H9 (cell line): ENCODE data around the gene MRPL20. TPM values are rescaled to one million over a fixed set of nuclear protein-coding genes. Genes with fewer than 3 reads are reported as not detected.
A peak's percentile ranks its signal among the peaks of the same experiment; 100 is the strongest.

Experiments used
- DNase-seq: peaks from one replicate; pipeline ENCODE4 v3.0.0-alpha.2; 2017
- H2AFZ ChIP-seq: one replicate; pipeline ENCODE4 v1.6.1; 2013; ENCODE audit warnings: mild to moderate bottlenecking, low read length, control low read depth, moderate library complexity
- H2AK5ac ChIP-seq: 2 replicates; pipeline ENCODE4 v1.6.1; 2013; ENCODE audit warnings: low read length, control low read depth, mixed read lengths; ENCODE audit not compliant: insufficient read length
- H2BK120ac ChIP-seq: one replicate; pipeline ENCODE4 v1.6.1; 2013; ENCODE audit warnings: low read depth, mild to moderate bottlenecking, low read length, control low read depth, inconsistent platforms; ENCODE audit not compliant: poor library complexity, severe bottlenecking
- H2BK12ac ChIP-seq: 2 replicates; pipeline ENCODE4 v1.6.1; 2013; ENCODE audit warnings: low read length, control low read depth, mixed read lengths, low read depth; ENCODE audit not compliant: insufficient read length
- H2BK15ac ChIP-seq: 2 replicates; pipeline ENCODE4 v1.6.1; 2013; ENCODE audit warnings: low read depth, low read length, control low read depth
- H2BK20ac ChIP-seq: one replicate; pipeline ENCODE4 v1.6.1; 2013; ENCODE audit warnings: low read depth, mild to moderate bottlenecking, low read length, control low read depth, inconsistent platforms; ENCODE audit not compliant: poor library complexity, severe bottlenecking
- H2BK5ac ChIP-seq: 2 replicates; pipeline ENCODE4 v1.6.1; 2013; ENCODE audit warnings: low read length, control low read depth, mixed read lengths; ENCODE audit not compliant: insufficient read length
- H3K14ac ChIP-seq: 2 replicates; pipeline ENCODE4 v1.6.1; 2013; ENCODE audit warnings: low read length, control low read depth; ENCODE audit not compliant: insufficient read depth
- H3K18ac ChIP-seq: 2 replicates; pipeline ENCODE4 v1.6.1; 2013; ENCODE audit warnings: low read depth, mild to moderate bottlenecking, mixed read lengths, low read length, control low read depth; ENCODE audit not compliant: insufficient read length
- H3K23ac ChIP-seq: 2 replicates; pipeline ENCODE4 v1.6.1; 2013; ENCODE audit warnings: low read length, control low read depth, mixed read lengths, low read depth; ENCODE audit not compliant: insufficient read length
- H3K23me2 ChIP-seq: 2 replicates; pipeline ENCODE4 v1.6.1; 2013; ENCODE audit warnings: low read depth, mild to moderate bottlenecking, mixed read lengths, low read length, control low read depth; ENCODE audit not compliant: insufficient read length, poor library complexity, severe bottlenecking
- H3K27ac ChIP-seq: 2 replicates; pipeline ENCODE4 v1.5.1; 2013; ENCODE audit warnings: low read length, control low read depth, mixed read lengths, low read depth; ENCODE audit not compliant: insufficient read length
- H3K27me3 ChIP-seq: 2 replicates; pipeline ENCODE4 v1.6.1; 2013; ENCODE audit warnings: low read length, control low read depth, inconsistent platforms; ENCODE audit not compliant: insufficient read depth
- H3K4ac ChIP-seq: 2 replicates; pipeline ENCODE4 v1.6.1; 2013; ENCODE audit warnings: low read depth, mild to moderate bottlenecking, control low read depth, inconsistent platforms, low read length, moderate library complexity
- H3K4me1 ChIP-seq: 2 replicates; pipeline ENCODE4 v1.6.1; 2013; ENCODE audit warnings: low read length, control low read depth, inconsistent platforms; ENCODE audit not compliant: insufficient read depth
- H3K4me2 ChIP-seq: 2 replicates; pipeline ENCODE4 v1.6.1; 2013; ENCODE audit warnings: low read length, control low read depth, mixed read lengths; ENCODE audit not compliant: insufficient read length, insufficient read depth
- H3K56ac ChIP-seq: 2 replicates; pipeline ENCODE4 v1.6.1; 2013; ENCODE audit warnings: low read depth, mild to moderate bottlenecking, mixed read lengths, low read length, control low read depth; ENCODE audit not compliant: insufficient read length
- H3K79me1 ChIP-seq: 2 replicates; pipeline ENCODE4 v1.6.1; 2013; ENCODE audit warnings: low read depth, mild to moderate bottlenecking, moderate library complexity, low read length, control low read depth, inconsistent platforms; ENCODE audit not compliant: insufficient read depth, poor library complexity, severe bottlenecking
- H3K79me2 ChIP-seq: 2 replicates; pipeline ENCODE4 v1.6.1; 2013; ENCODE audit warnings: low read length, control low read depth, inconsistent platforms; ENCODE audit not compliant: insufficient read depth
- H3K9ac ChIP-seq: 2 replicates; pipeline ENCODE4 v1.6.1; 2013; ENCODE audit warnings: low read length, control low read depth, mixed read lengths; ENCODE audit not compliant: insufficient read length; ENCODE audit errors: extremely low read depth
- H3K9me3 ChIP-seq: one replicate; pipeline ENCODE4 v1.6.1; 2013; ENCODE audit warnings: low read depth, low read length, inconsistent platforms; ENCODE audit not compliant: control insufficient read depth
- H3T11ph ChIP-seq: one replicate; pipeline ENCODE4 v1.6.1; 2013; ENCODE audit warnings: mild to moderate bottlenecking, low read length, control low read depth, inconsistent platforms
- H4K20me1 ChIP-seq: one replicate; pipeline ENCODE4 v1.6.1; 2013; ENCODE audit not compliant: control insufficient read depth, insufficient read length, insufficient read depth
- H4K5ac ChIP-seq: 2 replicates; pipeline ENCODE4 v1.6.1; 2013; ENCODE audit warnings: low read depth, mild to moderate bottlenecking, mixed read lengths, low read length, control low read depth; ENCODE audit not compliant: insufficient read length
- H4K8ac ChIP-seq: replicated peaks from 2 replicates; pipeline ENCODE4 v1.6.1; 2013; ENCODE audit warnings: low read length, control low read depth, mixed read lengths, low read depth; ENCODE audit not compliant: insufficient read length
- H4K91ac ChIP-seq: 2 replicates; pipeline ENCODE4 v1.6.1; 2013; ENCODE audit warnings: low read depth, mild to moderate bottlenecking, moderate library complexity, mixed read lengths, low read length, control low read depth; ENCODE audit not compliant: insufficient read length
- H3K27ac Mint-ChIP-seq, 3 experiments: 2 replicates in 2 of 3; 3 replicates in 1 of 3; pipeline ENCODE4 v1.8.0; 2020 to 2021; ENCODE audit warnings: mixed read lengths in 3 of 3, mild to moderate bottlenecking in 1 of 3, moderate library complexity in 1 of 3
- H3K27me3 Mint-ChIP-seq: 2 replicates; pipeline ENCODE4 v1.8.0; 2021; ENCODE audit warnings: low read depth, mild to moderate bottlenecking, moderate library complexity, mixed read lengths
- H3K36me3 Mint-ChIP-seq, 3 experiments: 2 replicates in 2 of 3; 3 replicates in 1 of 3; pipeline ENCODE4 v1.8.0; 2020 to 2021; ENCODE audit warnings: low read depth in 3 of 3, mixed read lengths in 3 of 3; ENCODE audit not compliant: insufficient read depth in 1 of 3
- H3K4me1 Mint-ChIP-seq, 2 experiments: 2 replicates each; pipeline ENCODE4 v1.8.0; 2020; ENCODE audit warnings: mixed read lengths in 2 of 2
- H3K4me3 Mint-ChIP-seq, 2 experiments: 2 replicates in 1 of 2; 3 replicates in 1 of 2; pipeline ENCODE4 v1.8.0; 2020 to 2021; ENCODE audit warnings: mild to moderate bottlenecking in 2 of 2, mixed read lengths in 2 of 2, moderate library complexity in 1 of 2
- H3K9me3 Mint-ChIP-seq, 2 experiments: 2 replicates in 1 of 2; 3 replicates in 1 of 2; pipeline ENCODE4 v1.8.0; 2020; ENCODE audit warnings: mild to moderate bottlenecking in 2 of 2, mixed read lengths in 2 of 2, moderate library complexity in 1 of 2
- WGBS: extraction: QIAGEN DNeasy Blood & Tissue Kit; methylation state at CpG from one replicate; pipeline ENCODE4 v1.1.7; 2013; ENCODE audit warnings: missing lambda C conversion rate, low lambda C conversion rate, mixed read lengths; ENCODE audit not compliant: insufficient read length; ENCODE audit errors: extremely low coverage; 5-methylcytosine and 5-hydroxymethylcytosine counted together
- total RNA-seq: library from RNA; stranded (reverse); gene quantifications from 2 replicates; pipeline ENCODE4 v1.2.1, GENCODE V29; 2021
- TF ChIP-seq, protein P1 (sequence below): fragments of 200-600 bp; sonication (generic); conservative IDR thresholded peaks from 3 replicates; pipeline ENCODE4 v1.8.0; 2021; ENCODE audit warnings: antibody characterized with exemption, mild to moderate bottlenecking

The MRPL20 gene
- total RNA-seq, 1 experiment from 2014 or later = 162 TPM

DNA sequence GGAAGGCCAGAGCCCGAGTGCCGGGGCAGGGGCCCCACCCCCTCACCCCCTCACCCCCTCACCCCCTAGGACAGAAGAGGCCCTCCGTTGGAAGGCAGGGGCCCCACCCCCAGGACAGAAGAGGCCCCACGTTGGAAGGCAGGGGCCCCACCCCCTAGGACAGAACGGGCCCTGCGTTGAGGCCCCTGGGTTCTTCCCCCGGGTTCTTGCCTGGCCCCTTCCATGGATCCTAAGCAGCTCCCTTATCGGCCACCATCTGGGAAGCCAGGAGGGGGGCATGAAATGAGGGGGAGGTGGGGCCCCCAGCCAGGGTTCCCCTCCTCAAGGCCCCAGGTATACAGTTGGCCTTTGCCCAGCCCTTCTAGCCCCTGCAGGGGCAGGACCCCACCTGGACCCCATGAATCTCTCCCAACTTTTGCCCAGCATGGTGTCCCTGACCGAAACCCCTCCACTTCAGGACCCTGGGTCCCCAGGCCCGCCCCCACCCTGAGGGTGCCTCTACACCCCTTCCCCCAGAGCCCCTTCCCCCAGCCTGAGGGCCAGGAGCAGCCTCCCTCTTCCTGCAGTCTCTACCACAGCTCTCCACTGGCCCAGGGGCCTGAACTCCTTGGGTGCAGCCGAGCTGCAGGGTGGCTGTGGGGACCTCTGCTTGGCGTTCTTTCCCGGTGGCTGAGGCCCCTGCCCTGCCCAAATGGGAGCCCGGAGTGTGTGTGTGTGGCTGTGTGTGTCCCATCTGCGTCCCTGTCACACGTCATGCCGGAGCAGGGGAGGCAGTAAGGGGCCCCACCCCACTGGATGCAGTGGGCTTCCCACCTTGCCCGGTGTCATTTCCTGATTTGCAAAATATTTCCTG is 24.1 kb upstream of the MRPL20 start:
- H3K27me3 Mint-ChIP-seq = no peaks in the 10 kb centered on the region
- H2AK5ac ChIP-seq = no peak overlapping the region
- H4K91ac ChIP-seq = no peak overlapping the region
- H2AFZ ChIP-seq = no peak overlapping the region
- no peak overlapping the region for H4K5ac ChIP-seq
- no peaks in the 10 kb centered on the region for H4K20me1 ChIP-seq
- peaks cover 3 to 4% of the 10 kb centered on the region in 2 experiments; a peak in 4 of 5 replicates for H3K9me3 Mint-ChIP-seq
- H3K27ac Mint-ChIP-seq = no peak overlapping the region
- H3K79me2 ChIP-seq = no peaks in the 10 kb centered on the region
- H4K8ac ChIP-seq = no peak overlapping the region
- TF ChIP-seq, protein P1, sequence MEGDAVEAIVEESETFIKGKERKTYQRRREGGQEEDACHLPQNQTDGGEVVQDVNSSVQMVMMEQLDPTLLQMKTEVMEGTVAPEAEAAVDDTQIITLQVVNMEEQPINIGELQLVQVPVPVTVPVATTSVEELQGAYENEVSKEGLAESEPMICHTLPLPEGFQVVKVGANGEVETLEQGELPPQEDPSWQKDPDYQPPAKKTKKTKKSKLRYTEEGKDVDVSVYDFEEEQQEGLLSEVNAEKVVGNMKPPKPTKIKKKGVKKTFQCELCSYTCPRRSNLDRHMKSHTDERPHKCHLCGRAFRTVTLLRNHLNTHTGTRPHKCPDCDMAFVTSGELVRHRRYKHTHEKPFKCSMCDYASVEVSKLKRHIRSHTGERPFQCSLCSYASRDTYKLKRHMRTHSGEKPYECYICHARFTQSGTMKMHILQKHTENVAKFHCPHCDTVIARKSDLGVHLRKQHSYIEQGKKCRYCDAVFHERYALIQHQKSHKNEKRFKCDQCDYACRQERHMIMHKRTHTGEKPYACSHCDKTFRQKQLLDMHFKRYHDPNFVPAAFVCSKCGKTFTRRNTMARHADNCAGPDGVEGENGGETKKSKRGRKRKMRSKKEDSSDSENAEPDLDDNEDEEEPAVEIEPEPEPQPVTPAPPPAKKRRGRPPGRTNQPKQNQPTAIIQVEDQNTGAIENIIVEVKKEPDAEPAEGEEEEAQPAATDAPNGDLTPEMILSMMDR = no peak
- H2BK12ac ChIP-seq = no peak overlapping the region
- no peak overlapping the region for H3K9ac ChIP-seq
- H3K18ac ChIP-seq = peak overlapping the region; percentile 17
- no peak overlapping the region for H2BK120ac ChIP-seq
- WGBS = no CpG with 5 or more reads among the region's 18 CpGs
- H3K56ac ChIP-seq = no peak overlapping the region
- H3K23me2 ChIP-seq = peaks cover 7% of the 10 kb centered on the region
- H2BK5ac ChIP-seq = no peak overlapping the region
- H3K4me3 Mint-ChIP-seq = peak overlapping the region in 1 of 2 experiments; percentile 54; a peak in 1 of 5 replicates
- no peak for DNase-seq
- H3K79me1 ChIP-seq = no peaks in the 10 kb centered on the region
- peaks cover 3 to 5% (median 4%) of the 10 kb centered on the region in 3 experiments; a peak in 5 of 7 replicates for H3K36me3 Mint-ChIP-seq
- H3K23ac ChIP-seq = no peak overlapping the region
- H3K9me3 ChIP-seq = no peaks in the 10 kb centered on the region
- peaks cover 2% of the 10 kb centered on the region; the same call in 1 of the 2 replicates for H3K4me1 ChIP-seq
- H3K27me3 ChIP-seq = no peaks in the 10 kb centered on the region
- no peak overlapping the region for H2BK15ac ChIP-seq
- no peak overlapping the region for H3T11ph ChIP-seq
- H3K4me2 ChIP-seq = no peak overlapping the region
- no peak overlapping the region for H3K4ac ChIP-seq
- no peak overlapping the region for H2BK20ac ChIP-seq
- 0 out of 2 replicates have a peak overlapping the region, but pooled peaks have one; percentile 53 for H3K14ac ChIP-seq
- no peak overlapping the region for H3K27ac ChIP-seq
- peaks cover 31 to 46% of the 10 kb centered on the region in 2 experiments for H3K4me1 Mint-ChIP-seq
